ENCODE data around the gene PBX3. TPM values are rescaled to one million over a fixed set of nuclear protein-coding genes. Genes with fewer than 3 reads are reported as not detected.

Gene PBX3
- total RNA-seq, 1 donor from 2014 or later: 82.3 TPM

DNA sequence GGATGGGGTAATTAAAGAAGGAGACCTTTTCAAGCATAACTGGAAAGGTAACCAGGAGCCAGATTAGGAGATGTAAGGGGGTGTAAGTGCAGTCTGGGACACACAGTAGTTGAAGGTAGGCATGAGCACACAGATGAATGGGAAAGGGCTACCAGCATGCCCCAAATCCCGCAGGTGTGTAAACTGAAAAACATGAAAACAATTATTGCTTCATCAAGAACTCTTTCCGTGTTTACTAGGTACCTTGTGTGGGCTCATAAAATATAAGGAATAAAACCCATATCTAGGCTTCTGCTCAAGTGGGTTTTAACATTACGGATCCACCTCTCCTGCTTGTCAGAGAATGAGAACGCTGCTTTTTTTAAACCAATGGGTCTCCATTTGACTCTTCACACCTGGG is 41.3 kb upstream of the PBX3 start:
- intact Hi-C loops (cut with DNase I): no loop called here

DNA sequence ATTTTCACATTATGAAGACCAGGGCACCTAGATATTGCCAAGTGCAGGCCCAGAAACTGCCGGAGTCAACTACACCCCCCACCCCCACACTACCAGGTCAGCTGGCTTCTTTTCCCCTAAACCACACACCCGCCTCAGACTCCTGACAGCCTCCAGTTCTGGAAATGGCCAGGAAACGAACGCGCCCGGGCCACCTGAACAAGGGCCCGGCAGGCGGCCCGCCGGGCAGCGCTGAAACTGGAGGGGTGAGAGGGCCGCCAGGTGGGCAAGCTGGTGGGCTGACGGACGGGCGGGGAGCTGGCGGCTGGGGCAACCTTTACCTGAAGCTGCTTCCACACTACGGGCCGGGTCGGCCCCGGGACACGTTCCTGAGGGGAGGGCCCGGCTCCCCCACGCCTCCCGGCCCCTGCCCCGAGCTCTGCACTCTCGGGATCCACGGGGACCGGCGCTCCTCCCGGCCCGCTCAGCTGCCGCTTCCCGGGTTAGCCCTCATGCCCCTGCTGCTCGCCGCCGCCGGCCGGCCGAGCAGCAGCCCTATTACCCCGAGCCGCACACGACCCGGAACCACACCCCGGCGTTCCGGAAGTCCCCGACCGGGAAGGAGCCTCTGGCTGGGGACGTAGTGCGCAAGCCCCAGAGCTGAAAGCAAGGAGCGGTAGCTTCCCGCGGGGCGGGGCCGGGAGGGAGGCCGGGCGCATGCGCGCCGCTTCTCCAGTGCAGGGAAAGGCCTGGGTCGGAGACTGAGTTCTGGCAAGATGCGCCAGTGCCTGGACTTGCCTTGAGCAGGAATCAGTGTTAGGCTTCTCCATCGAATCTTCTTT is 40.3 kb upstream of the PBX3 start, which contains the start of gene MAPKAP1:
MAPKAP1 (minus strand) TSS at position 558 of the 821 bp plus-strand sequence. CDS start 34,634 bp downstream, outside the sequence.
- H3K27me3 ChIP-seq: no peaks in the 10 kb centered on the region
- peak within 1 kb of the TSS; percentile 69 for H3K27ac ChIP-seq
- H3K9me3 ChIP-seq: no peaks in the 10 kb centered on the region
- peaks cover 23% of the 10 kb centered on the region for H3K4me1 ChIP-seq
- H3K4me3 ChIP-seq: peak within 1 kb of the TSS; percentile 86 to 88
- intact Hi-C loops (cut with DNase I): no loop called here
- TF ChIP-seq POLR2AphosphoS5 (IDR thresholded peaks at IDR 0.05; ENCODE audit: insufficient read depth in 1 of 2, low read depth in 1 of 2): peak; percentile 86 to 95
- peak in 1 of 2 donors; percentile 19 for TF ChIP-seq POLR2A (IDR thresholded peaks at IDR 0.05)
- TF ChIP-seq, protein P1, sequence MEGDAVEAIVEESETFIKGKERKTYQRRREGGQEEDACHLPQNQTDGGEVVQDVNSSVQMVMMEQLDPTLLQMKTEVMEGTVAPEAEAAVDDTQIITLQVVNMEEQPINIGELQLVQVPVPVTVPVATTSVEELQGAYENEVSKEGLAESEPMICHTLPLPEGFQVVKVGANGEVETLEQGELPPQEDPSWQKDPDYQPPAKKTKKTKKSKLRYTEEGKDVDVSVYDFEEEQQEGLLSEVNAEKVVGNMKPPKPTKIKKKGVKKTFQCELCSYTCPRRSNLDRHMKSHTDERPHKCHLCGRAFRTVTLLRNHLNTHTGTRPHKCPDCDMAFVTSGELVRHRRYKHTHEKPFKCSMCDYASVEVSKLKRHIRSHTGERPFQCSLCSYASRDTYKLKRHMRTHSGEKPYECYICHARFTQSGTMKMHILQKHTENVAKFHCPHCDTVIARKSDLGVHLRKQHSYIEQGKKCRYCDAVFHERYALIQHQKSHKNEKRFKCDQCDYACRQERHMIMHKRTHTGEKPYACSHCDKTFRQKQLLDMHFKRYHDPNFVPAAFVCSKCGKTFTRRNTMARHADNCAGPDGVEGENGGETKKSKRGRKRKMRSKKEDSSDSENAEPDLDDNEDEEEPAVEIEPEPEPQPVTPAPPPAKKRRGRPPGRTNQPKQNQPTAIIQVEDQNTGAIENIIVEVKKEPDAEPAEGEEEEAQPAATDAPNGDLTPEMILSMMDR (IDR thresholded peaks at IDR 0.05): no peak
- DNase-seq (ENCODE audit: extremely low spot score in 2 of 2): peak in 1 of 2 donors; percentile 93
- H3K36me3 ChIP-seq: no peaks in the 10 kb centered on the region

More for the DNA sequence above, 41.3 kb upstream of the PBX3 start:
- TF ChIP-seq, protein P1 (IDR thresholded peaks at IDR 0.05): no peak
- TF ChIP-seq POLR2AphosphoS5 (IDR thresholded peaks at IDR 0.05; ENCODE audit: insufficient read depth in 1 of 2, low read depth in 1 of 2): no peak
- Histone ChIP-seq H3K9me3 (no peaks in the 10 kb centered on the region), H3K36me3 (no peaks in the 10 kb centered on the region), H3K4me1 (peaks cover 33% of the 10 kb centered on the region), H3K27me3 (no peaks in the 10 kb centered on the region), H3K4me3 (peak overlapping the region; percentile 86 to 88), H3K27ac (no peak overlapping the region)
- no peak for DNase-seq (ENCODE audit: extremely low spot score in 2 of 2)

DNA sequence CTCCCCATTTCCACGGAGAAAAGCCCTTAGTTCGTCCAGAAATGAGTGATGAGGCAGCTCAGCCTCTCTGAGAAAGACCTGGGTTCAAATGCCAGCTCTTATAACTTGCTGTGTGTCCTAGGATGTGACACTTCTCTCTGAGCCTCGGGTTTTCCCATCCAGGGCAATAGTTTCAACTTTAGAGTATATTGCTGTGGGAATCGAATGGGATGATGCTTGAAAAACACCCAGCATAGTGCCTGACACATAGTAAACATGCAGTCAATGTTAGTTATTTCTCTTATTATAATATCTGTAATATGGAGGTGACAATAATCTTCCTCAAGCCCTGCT is 39.7 kb upstream of the PBX3 start:
- Histone ChIP-seq H3K36me3 (no peaks in the 10 kb centered on the region), H3K27ac (peak overlapping the region; percentile 69), H3K9me3 (no peaks in the 10 kb centered on the region), H3K4me3 (peak overlapping the region; percentile 86 to 88), H3K27me3 (no peaks in the 10 kb centered on the region), H3K4me1 (peaks cover 23% of the 10 kb centered on the region)
- DNase-seq (ENCODE audit: extremely low spot score in 2 of 2): no peak
- intact Hi-C loops (cut with DNase I): no loop called here
- TF ChIP-seq POLR2A (IDR thresholded peaks at IDR 0.05): no peak
- TF ChIP-seq, protein P1 (IDR thresholded peaks at IDR 0.05): no peak
- no peak for TF ChIP-seq POLR2AphosphoS5 (IDR thresholded peaks at IDR 0.05; ENCODE audit: insufficient read depth in 1 of 2, low read depth in 1 of 2)

DNA sequence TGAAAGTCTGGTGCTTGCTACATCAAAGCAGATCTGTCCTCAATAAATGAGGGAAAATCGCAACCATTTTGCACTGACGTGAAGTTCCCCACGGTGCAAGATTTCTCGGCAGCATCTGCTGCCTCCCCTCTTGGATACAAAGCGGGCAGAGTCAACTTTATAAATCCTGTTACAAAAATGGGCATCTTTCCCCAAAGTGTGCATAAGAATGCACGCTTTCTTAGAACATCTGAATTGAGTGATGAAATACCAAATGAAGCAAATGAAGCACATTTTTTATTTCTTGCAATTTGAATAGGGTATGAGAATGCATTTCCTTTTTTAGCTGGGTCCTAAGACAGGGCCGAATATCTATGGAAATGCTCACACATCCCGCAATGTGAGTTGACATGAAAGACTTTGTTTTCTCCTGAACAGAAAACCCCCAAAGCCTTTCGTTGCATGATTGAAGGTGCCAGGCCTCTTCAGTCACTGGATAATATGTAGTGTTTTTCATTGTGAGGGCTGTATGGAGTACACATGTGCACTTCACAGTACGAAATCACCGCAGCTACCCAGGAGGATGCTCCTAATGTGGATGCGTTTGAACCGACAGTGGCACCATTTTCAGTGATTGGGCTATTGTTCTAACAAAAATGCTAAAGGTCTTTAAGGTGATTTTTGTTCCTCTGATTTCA is 20.6 kb upstream of the PBX3 start:
- Histone ChIP-seq H3K4me3 (no peak overlapping the region), H3K36me3 (no peaks in the 10 kb centered on the region), H3K4me1 (no peaks in the 10 kb centered on the region), H3K27ac (no peak overlapping the region), H3K27me3 (no peaks in the 10 kb centered on the region), H3K9me3 (no peaks in the 10 kb centered on the region)
- no peak for TF ChIP-seq POLR2AphosphoS5 (IDR thresholded peaks at IDR 0.05; ENCODE audit: insufficient read depth in 1 of 2, low read depth in 1 of 2)
- TF ChIP-seq, protein P1 (IDR thresholded peaks at IDR 0.05): no peak
- TF ChIP-seq POLR2A (IDR thresholded peaks at IDR 0.05): no peak
- DNase-seq (ENCODE audit: extremely low spot score in 2 of 2): no peak
- intact Hi-C loops (cut with DNase I): no loop called here
